ENCODE measurements around the gene SSTR5. TPM values are rescaled to one million over a fixed set of nuclear protein-coding genes. Genes with fewer than 3 reads are reported as not detected.

SSTR5 gene
- total RNA-seq, 1 donor from 2014 or later: not detected

- CTCF ChIA-PET: no interaction called here
- Mint-ChIP-seq H3K4me1 (no peaks in the 10 kb centered on the region), H3K36me3 (ENCODE audit: low read depth) (no peaks in the 10 kb centered on the region), H3K4me3 (no peak overlapping the region), H3K27me3 (peaks cover 18% of the 10 kb centered on the region), H3K27ac (no peak overlapping the region), H3K9me3 (no peaks in the 10 kb centered on the region)
- DNase-seq (no peak), ATAC-seq (ENCODE audit: low read depth) (no peak)
- POLR2A ChIA-PET: no interaction called here
- intact Hi-C loops (cut with micrococcal nuclease): no loop called here
- TF ChIP-seq CTCF (IDR thresholded peaks at IDR 0.05): no peak
These were observed 3.0 kb downstream of the SSTR5 start for GRCh38 chr16:1075546-1075945.

GRCh38 chr16:1076801-1077576 is 4.4 kb downstream of the SSTR5 start:
- intact Hi-C loops (cut with micrococcal nuclease): no loop called here
- no peak for ATAC-seq (ENCODE audit: low read depth)
- POLR2A ChIA-PET: no interaction called here

GRCh38 chr16:1077877-1078578 is 5.5 kb downstream of the SSTR5 start:
- H3K4me1 Mint-ChIP-seq: no peaks in the 10 kb centered on the region
- TF ChIP-seq CTCF (IDR thresholded peaks at IDR 0.05): no peak
- no peak overlapping the region for H3K4me3 Mint-ChIP-seq
- intact Hi-C loops (cut with micrococcal nuclease): no loop called here
- ATAC-seq (ENCODE audit: low read depth) (no peak), DNase-seq (no peak)
- CTCF ChIA-PET: no interaction called here
- peaks cover 15% of the 10 kb centered on the region for H3K27me3 Mint-ChIP-seq
- no peaks in the 10 kb centered on the region for H3K9me3 Mint-ChIP-seq
- POLR2A ChIA-PET: no interaction called here
- no peak overlapping the region for H3K27ac Mint-ChIP-seq
- H3K36me3 Mint-ChIP-seq (ENCODE audit: low read depth): no peaks in the 10 kb centered on the region

More at GRCh38 chr16:1076801-1077576, 4.4 kb downstream of the SSTR5 start:
- Mint-ChIP-seq H3K36me3 (ENCODE audit: low read depth) (no peaks in the 10 kb centered on the region), H3K27ac (no peak overlapping the region), H3K4me1 (no peaks in the 10 kb centered on the region), H3K4me3 (no peak overlapping the region), H3K9me3 (no peaks in the 10 kb centered on the region), H3K27me3 (peaks cover 15% of the 10 kb centered on the region)
- TF ChIP-seq CTCF (IDR thresholded peaks at IDR 0.05): no peak
- CTCF ChIA-PET: no interaction called here
- no peak for DNase-seq

- Mint-ChIP-seq H3K9me3 (no peaks in the 10 kb centered on the region), H3K4me1 (no peaks in the 10 kb centered on the region), H3K27ac (no peak overlapping the region), H3K4me3 (no peak overlapping the region), H3K36me3 (ENCODE audit: low read depth) (no peaks in the 10 kb centered on the region), H3K27me3 (peaks cover 15% of the 10 kb centered on the region)
- TF ChIP-seq CTCF (IDR thresholded peaks at IDR 0.05): no peak
- intact Hi-C loops (cut with micrococcal nuclease): no loop called here
- DNase-seq (no peak), ATAC-seq (ENCODE audit: low read depth) (no peak)
- ChIA-PET CTCF (no interaction called here), POLR2A (no interaction called here)
These were observed 6.1 kb downstream of the SSTR5 start for GRCh38 chr16:1078579-1079021.

DNA sequence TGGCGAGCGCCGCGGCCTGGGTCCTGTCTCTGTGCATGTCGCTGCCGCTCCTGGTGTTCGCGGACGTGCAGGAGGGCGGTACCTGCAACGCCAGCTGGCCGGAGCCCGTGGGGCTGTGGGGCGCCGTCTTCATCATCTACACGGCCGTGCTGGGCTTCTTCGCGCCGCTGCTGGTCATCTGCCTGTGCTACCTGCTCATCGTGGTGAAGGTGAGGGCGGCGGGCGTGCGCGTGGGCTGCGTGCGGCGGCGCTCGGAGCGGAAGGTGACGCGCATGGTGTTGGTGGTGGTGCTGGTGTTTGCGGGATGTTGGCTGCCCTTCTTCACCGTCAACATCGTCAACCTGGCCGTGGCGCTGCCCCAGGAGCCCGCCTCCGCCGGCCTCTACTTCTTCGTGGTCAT is 6.8 kb downstream of the SSTR5 start:
- no peak for TF ChIP-seq CTCF (IDR thresholded peaks at IDR 0.05)
- no peak overlapping the region for H3K27ac Mint-ChIP-seq
- POLR2A ChIA-PET: no interaction called here
- no peaks in the 10 kb centered on the region for H3K4me1 Mint-ChIP-seq
- no peaks in the 10 kb centered on the region for H3K9me3 Mint-ChIP-seq
- intact Hi-C loops (cut with micrococcal nuclease): no loop called here
- CTCF ChIA-PET: no interaction called here
- no peak overlapping the region for H3K4me3 Mint-ChIP-seq
- no peaks in the 10 kb centered on the region for H3K36me3 Mint-ChIP-seq (ENCODE audit: low read depth)
- H3K27me3 Mint-ChIP-seq: peaks cover 17% of the 10 kb centered on the region
- ATAC-seq (ENCODE audit: low read depth) (no peak), DNase-seq (no peak)
